ENCODE results near the gene LYL1.

DNA sequence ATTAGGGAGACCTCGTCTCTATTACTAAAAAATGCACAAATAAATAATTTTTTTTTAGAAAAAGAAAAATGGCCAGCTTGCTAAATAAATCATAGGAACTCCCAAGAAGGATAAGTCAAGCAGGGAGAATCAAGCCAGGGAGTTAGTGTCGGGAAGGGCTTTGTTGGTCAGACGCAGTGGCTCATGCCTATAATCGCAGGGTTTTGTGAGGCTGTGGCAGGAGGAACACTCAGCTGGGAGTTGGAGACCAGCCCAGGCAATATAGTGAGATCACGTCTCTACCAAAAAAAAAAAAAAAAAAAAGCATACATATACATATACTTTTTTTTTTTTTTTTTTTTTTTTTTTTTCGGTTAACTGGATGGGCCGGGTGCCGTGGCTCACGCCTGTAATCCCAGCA lies 24.4 kb upstream of the LYL1 start:
- no peak for TF ChIP-seq EZH2 (IDR thresholded peaks at IDR 0.05)
- no peak for TF ChIP-seq EZH2phosphoT487 (IDR thresholded peaks at IDR 0.05)
- TF ChIP-seq, protein P1, sequence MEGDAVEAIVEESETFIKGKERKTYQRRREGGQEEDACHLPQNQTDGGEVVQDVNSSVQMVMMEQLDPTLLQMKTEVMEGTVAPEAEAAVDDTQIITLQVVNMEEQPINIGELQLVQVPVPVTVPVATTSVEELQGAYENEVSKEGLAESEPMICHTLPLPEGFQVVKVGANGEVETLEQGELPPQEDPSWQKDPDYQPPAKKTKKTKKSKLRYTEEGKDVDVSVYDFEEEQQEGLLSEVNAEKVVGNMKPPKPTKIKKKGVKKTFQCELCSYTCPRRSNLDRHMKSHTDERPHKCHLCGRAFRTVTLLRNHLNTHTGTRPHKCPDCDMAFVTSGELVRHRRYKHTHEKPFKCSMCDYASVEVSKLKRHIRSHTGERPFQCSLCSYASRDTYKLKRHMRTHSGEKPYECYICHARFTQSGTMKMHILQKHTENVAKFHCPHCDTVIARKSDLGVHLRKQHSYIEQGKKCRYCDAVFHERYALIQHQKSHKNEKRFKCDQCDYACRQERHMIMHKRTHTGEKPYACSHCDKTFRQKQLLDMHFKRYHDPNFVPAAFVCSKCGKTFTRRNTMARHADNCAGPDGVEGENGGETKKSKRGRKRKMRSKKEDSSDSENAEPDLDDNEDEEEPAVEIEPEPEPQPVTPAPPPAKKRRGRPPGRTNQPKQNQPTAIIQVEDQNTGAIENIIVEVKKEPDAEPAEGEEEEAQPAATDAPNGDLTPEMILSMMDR (IDR thresholded peaks at IDR 0.05) = no peak
